ENCODE data around the gene KLHL17. TPM values are rescaled to one million over a fixed set of nuclear protein-coding genes. Genes with fewer than 3 reads are reported as not detected.

KLHL17 gene
- total and polyA plus RNA-seq, 10 of the 15 experiments (the other 5 are each of a cell fraction or from before 2014, with no cell fraction given) = 0.03 to 30.6 (median 5.3) TPM

DNA sequence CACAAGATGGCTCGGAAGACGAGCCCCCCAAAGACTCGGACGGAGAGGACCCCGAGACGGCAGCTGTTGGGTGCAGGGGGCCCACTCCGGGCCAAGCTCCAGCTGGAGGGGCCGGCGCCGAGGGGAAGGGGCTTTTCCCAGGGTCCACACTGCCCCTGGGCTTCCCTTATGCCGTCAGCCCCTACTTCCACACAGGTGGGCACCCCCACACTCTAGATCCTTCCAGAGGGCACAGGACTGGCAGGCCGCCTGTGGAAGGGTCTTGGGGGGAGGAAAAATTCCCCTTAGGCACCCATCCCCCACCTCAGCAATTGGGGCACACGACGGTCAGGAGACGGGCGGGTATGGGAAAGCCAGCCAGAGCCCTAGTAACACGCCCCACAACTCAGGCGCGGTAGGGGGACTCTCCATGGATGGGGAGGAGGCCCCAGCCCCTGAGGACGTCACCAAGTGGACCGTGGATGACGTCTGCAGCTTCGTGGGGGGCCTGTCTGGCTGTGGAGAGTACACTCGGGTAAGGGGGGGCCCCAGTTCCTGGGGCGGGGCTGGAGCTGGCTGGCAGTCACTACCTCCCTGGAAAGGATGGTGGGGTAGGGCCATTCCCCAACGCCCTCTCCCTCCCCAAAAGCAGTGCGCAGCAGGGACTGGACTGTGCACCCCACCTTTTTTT lies 17.4 kb upstream of the KLHL17 start:
- H3K27ac ChIP-seq (ENCODE audit: control insufficient read depth, insufficient read depth) = no peak overlapping the region
- POLR2A ChIA-PET = interaction anchor here (0.6 to 1.3 kb wide), 3 partner anchors 28 to 664 kb away, joined by 3 to 7 read pairs (median 5); no protein-coding TSS in a partner anchor
- no peaks in the 10 kb centered on the region for H4K20me1 ChIP-seq (ENCODE audit: control insufficient read depth, insufficient read depth)
- H3K9ac ChIP-seq (ENCODE audit: control insufficient read depth, insufficient read depth, low read length) = no peak overlapping the region
- peaks cover 0 to 7% of the 10 kb centered on the region in 2 experiments; a peak in 3 of 4 replicates for H3K36me3 ChIP-seq (ENCODE audit: control insufficient read depth in 2 of 2, insufficient read depth in 2 of 2, low read length in 1 of 2)
- no peak overlapping the region for H3K4me3 ChIP-seq
- no peaks in the 10 kb centered on the region for H3K9me3 ChIP-seq (replicated peaks; ENCODE audit: control insufficient read depth, insufficient read depth, low read length)
- SMC1A ChIA-PET (ENCODE audit: uncharacterized antibody, unreplicated experiment) = no interaction called here
- H3K79me2 ChIP-seq (ENCODE audit: control insufficient read depth, insufficient read depth, low read length) = no peaks in the 10 kb centered on the region
- CTCF ChIA-PET = interaction anchor here (0.6 to 1.1 kb wide), 2 partner anchors 38 to 338 kb away, joined by 3 to 4 read pairs; no protein-coding TSS in a partner anchor
- DNase-seq (ENCODE audit: low read depth, low spot score) = no peak
- RAD21 ChIA-PET (ENCODE audit: unreplicated experiment) = interaction anchor here (0.9 kb wide), 1 partner anchor 24 kb away, joined by 4 read pairs; no protein-coding TSS in a partner anchor
- H3K4me2 ChIP-seq (ENCODE audit: control insufficient read depth, insufficient read depth) = no peak overlapping the region
- no peak for ATAC-seq
- FAIRE-seq = no peak
- WGBS (ENCODE audit: insufficient coverage, insufficient replicate concordance, low lambda C conversion rate, missing lambda C conversion rate) = 34% methylated on average over 27 of the region's 27 CpGs
- BruUV-seq (replicated peaks) = no TSS peak
- H2AFZ ChIP-seq (ENCODE audit: control insufficient read depth, low read depth, low read length) = no peak overlapping the region
- peaks cover 7% of the 10 kb centered on the region; the same call in 1 of the 2 replicates for H3K4me1 ChIP-seq (ENCODE audit: control insufficient read depth, insufficient read depth, low read length)
- intact Hi-C loops (cut with micrococcal nuclease; ENCODE audit: unreplicated experiment) (loop anchor here (5.0 kb wide), 1 partner anchor 36 kb away; no protein-coding TSS in a partner anchor), in situ Hi-C loops (cut with MboI) (no loop called here)
- H3K27me3 ChIP-seq (replicated peaks in 1 of 2; ENCODE audit: control insufficient read depth in 2 of 2, insufficient read depth in 2 of 2, low read length in 1 of 2) = peaks cover 6 to 8% of the 10 kb centered on the region in 2 experiments
- no peak for TF ChIP-seq SUPT20H (IDR thresholded peaks at IDR 0.05; ENCODE audit: borderline replicate concordance, control insufficient read depth, low read depth, low read length)
- peak; percentile 64; the same call in 1 of the 2 replicates for TF ChIP-seq MTA3 (IDR thresholded peaks at IDR 0.05; ENCODE audit: borderline replicate concordance, low read length)
- TF ChIP-seq PBX3 (IDR thresholded peaks at IDR 0.05; ENCODE audit: insufficient replicate concordance, low read depth, low read length) = no peak
- peak; percentile 61; the same call in 1 of the 2 replicates for TF ChIP-seq POLR2AphosphoS2 (IDR thresholded peaks at IDR 0.05; ENCODE audit: low read depth, low read length)
- TF ChIP-seq, protein P1, sequence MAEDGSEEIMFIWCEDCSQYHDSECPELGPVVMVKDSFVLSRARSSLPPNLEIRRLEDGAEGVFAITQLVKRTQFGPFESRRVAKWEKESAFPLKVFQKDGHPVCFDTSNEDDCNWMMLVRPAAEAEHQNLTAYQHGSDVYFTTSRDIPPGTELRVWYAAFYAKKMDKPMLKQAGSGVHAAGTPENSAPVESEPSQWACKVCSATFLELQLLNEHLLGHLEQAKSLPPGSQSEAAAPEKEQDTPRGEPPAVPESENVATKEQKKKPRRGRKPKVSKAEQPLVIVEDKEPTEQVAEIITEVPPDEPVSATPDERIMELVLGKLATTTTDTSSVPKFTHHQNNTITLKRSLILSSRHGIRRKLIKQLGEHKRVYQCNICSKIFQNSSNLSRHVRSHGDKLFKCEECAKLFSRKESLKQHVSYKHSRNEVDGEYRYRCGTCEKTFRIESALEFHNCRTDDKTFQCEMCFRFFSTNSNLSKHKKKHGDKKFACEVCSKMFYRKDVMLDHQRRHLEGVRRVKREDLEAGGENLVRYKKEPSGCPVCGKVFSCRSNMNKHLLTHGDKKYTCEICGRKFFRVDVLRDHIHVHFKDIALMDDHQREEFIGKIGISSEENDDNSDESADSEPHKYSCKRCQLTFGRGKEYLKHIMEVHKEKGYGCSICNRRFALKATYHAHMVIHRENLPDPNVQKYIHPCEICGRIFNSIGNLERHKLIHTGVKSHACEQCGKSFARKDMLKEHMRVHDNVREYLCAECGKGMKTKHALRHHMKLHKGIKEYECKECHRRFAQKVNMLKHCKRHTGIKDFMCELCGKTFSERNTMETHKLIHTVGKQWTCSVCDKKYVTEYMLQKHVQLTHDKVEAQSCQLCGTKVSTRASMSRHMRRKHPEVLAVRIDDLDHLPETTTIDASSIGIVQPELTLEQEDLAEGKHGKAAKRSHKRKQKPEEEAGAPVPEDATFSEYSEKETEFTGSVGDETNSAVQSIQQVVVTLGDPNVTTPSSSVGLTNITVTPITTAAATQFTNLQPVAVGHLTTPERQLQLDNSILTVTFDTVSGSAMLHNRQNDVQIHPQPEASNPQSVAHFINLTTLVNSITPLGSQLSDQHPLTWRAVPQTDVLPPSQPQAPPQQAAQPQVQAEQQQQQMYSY (CRISPR knock-in tag; IDR thresholded peaks at IDR 0.05) = no peak
- no peak for TF ChIP-seq IRF3 (IDR thresholded peaks at IDR 0.05)
- no peak for TF ChIP-seq RFX5 (IDR thresholded peaks at IDR 0.05; ENCODE audit: low read depth, low read length)
- no peak for TF ChIP-seq PAX8 (IDR thresholded peaks at IDR 0.05)
- TF ChIP-seq SMC3 (IDR thresholded peaks at IDR 0.05; ENCODE audit: borderline replicate concordance, low read length) = no peak
- no peak for TF ChIP-seq NKRF (conservative IDR thresholded peaks at IDR 0.05)
- TF ChIP-seq USF1 (IDR thresholded peaks at IDR 0.05; ENCODE audit: borderline replicate concordance, extremely low read length, insufficient read depth, low read depth, low read length) = no peak
- 0 out of 2 replicates have a peak, but pooled peaks have one; percentile 32 for TF ChIP-seq PML (IDR thresholded peaks at IDR 0.05; ENCODE audit: low read length)
